OCI-LY3 (cell line): ENCODE measurements around the gene NT5DC1.

Source experiments
- H2AFZ ChIP-seq: fragments of 200-600, 300-600 bp; shearing (Covaris generic); 2 replicates; pipeline ENCODE4 v1.6.0; 2014; ENCODE audit warnings: antibody characterized with exemption, low read depth, low read length
- H3K27ac ChIP-seq: fragments of 200-600, 300-600 bp; sonication (generic); 2 replicates; pipeline ENCODE4 v1.5.1; 2014; ENCODE audit warnings: mild to moderate bottlenecking, low read length, moderate library complexity, mixed read lengths
- H3K27me3 ChIP-seq: fragments of 200-600, 300-600 bp; sonication (generic); 2 replicates; pipeline ENCODE4 v1.6.1; 2014; ENCODE audit warnings: low read depth, low read length, mixed read lengths
- H3K36me3 ChIP-seq: fragments of 200-600, 300-600 bp; sonication (generic); replicated peaks from 2 replicates; pipeline ENCODE3; 2014; ENCODE audit warnings: low read depth, low read length, mixed read lengths
- H3K4me1 ChIP-seq: fragments of 300-600, 200-600 bp; sonication (generic); 2 replicates; pipeline ENCODE4 v1.6.1; 2014; ENCODE audit warnings: low read length, mixed read lengths
- H3K4me2 ChIP-seq: fragments of 200-600, 300-600 bp; sonication (generic); 2 replicates; pipeline ENCODE4 v1.6.1; 2014; ENCODE audit warnings: low read length, mixed read lengths
- H3K4me3 ChIP-seq: fragments of 300-600, 200-600 bp; sonication (generic); 2 replicates; pipeline ENCODE4 v1.5.1; 2014; ENCODE audit warnings: antibody characterized with exemption, mild to moderate bottlenecking, low read length, moderate library complexity
- H3K79me2 ChIP-seq: fragments of 300-600, 200-600 bp; shearing (Covaris generic); 2 replicates; pipeline ENCODE4 v1.6.1; 2014; ENCODE audit warnings: mild to moderate bottlenecking, low read length, mixed read lengths
- H3K9ac ChIP-seq: fragments of 300-600, 200-600 bp; shearing (Covaris generic); 2 replicates; pipeline ENCODE4 v1.6.0; 2014; ENCODE audit warnings: mild to moderate bottlenecking, low read length, moderate library complexity
- H3K9me3 ChIP-seq: fragments of 200-600, 300-600 bp; shearing (Covaris generic); 2 replicates; pipeline ENCODE4 v1.6.1; 2014; ENCODE audit warnings: low read length, mixed read lengths; ENCODE audit not compliant: insufficient read depth
- H4K20me1 ChIP-seq: fragments of 200-600, 300-600 bp; sonication (generic); 2 replicates; pipeline ENCODE4 v1.6.1; 2016; ENCODE audit warnings: low read length, mixed read lengths; ENCODE audit not compliant: insufficient read depth
- CTCF ChIP-seq: fragments of 200-600, 300-600 bp; sonication (generic); IDR thresholded peaks from 2 replicates; pipeline ENCODE4 v1.5.1; 2014; ENCODE audit warnings: antibody characterized with exemption, low read length, low read depth
- EZH2phosphoT487 ChIP-seq: fragments of 200-600 bp; shearing (Covaris generic); IDR thresholded peaks from 2 replicates; pipeline ENCODE4 v1.6.1; 2018; ENCODE audit warnings: antibody characterized with exemption, mixed run types, low read depth

Gene NT5DC1

GRCh38 chr6:116229287-116229913, 128.7 kb downstream of the NT5DC1 start:
- no peaks in the 10 kb centered on the region for H3K4me1 ChIP-seq
- H3K27ac ChIP-seq, result no peak overlapping the region

GRCh38 chr6:116234689-116235088, 134.0 kb downstream of the NT5DC1 start:
- TF ChIP-seq CTCF (no peak), EZH2phosphoT487 (no peak)

More at GRCh38 chr6:116229287-116229913, 128.7 kb downstream of the NT5DC1 start:
- H3K9ac ChIP-seq, result no peak overlapping the region
- no peak overlapping the region for H3K4me3 ChIP-seq
- no peak overlapping the region for H3K4me2 ChIP-seq
- no peaks in the 10 kb centered on the region for H3K9me3 ChIP-seq
- no peak overlapping the region for H2AFZ ChIP-seq
- no peaks in the 10 kb centered on the region for H4K20me1 ChIP-seq
- no peaks in the 10 kb centered on the region for H3K79me2 ChIP-seq
- H3K27me3 ChIP-seq, result no peaks in the 10 kb centered on the region
- no peaks in the 10 kb centered on the region for H3K36me3 ChIP-seq
- TF ChIP-seq EZH2phosphoT487, result no peak
- no peak for TF ChIP-seq CTCF

GRCh38 chr6:116238083-116238482, 137.4 kb downstream of the NT5DC1 start:
- H4K20me1 ChIP-seq, result no peaks in the 10 kb centered on the region
- H3K27ac ChIP-seq, result no peak overlapping the region
- H3K79me2 ChIP-seq, result no peaks in the 10 kb centered on the region
- H3K9ac ChIP-seq, result no peak overlapping the region
- H3K4me3 ChIP-seq, result no peak overlapping the region
- no peak overlapping the region for H3K4me2 ChIP-seq
- H3K36me3 ChIP-seq, result no peaks in the 10 kb centered on the region
- no peaks in the 10 kb centered on the region for H3K4me1 ChIP-seq
- no peak overlapping the region for H2AFZ ChIP-seq
- no peaks in the 10 kb centered on the region for H3K27me3 ChIP-seq
- TF ChIP-seq EZH2phosphoT487, result no peak
- no peak for TF ChIP-seq CTCF
- H3K9me3 ChIP-seq, result no peaks in the 10 kb centered on the region

More at GRCh38 chr6:116234689-116235088, 134.0 kb downstream of the NT5DC1 start:
- Histone ChIP-seq H3K9me3 (no peaks in the 10 kb centered on the region), H3K4me3 (no peak overlapping the region), H3K4me2 (no peak overlapping the region), H4K20me1 (no peaks in the 10 kb centered on the region), H3K27ac (no peak overlapping the region), H3K9ac (no peak overlapping the region), H3K4me1 (no peaks in the 10 kb centered on the region), H3K36me3 (no peaks in the 10 kb centered on the region), H3K27me3 (no peaks in the 10 kb centered on the region), H2AFZ (no peak overlapping the region), H3K79me2 (no peaks in the 10 kb centered on the region)

GRCh38 chr6:116239256-116239655, 138.6 kb downstream of the NT5DC1 start:
- H2AFZ ChIP-seq, result no peak overlapping the region
- H3K79me2 ChIP-seq, result no peaks in the 10 kb centered on the region
- no peak overlapping the region for H3K4me3 ChIP-seq
- H4K20me1 ChIP-seq, result no peaks in the 10 kb centered on the region
- no peaks in the 10 kb centered on the region for H3K9me3 ChIP-seq
- H3K27me3 ChIP-seq, result no peaks in the 10 kb centered on the region
- H3K4me1 ChIP-seq, result no peaks in the 10 kb centered on the region
- H3K36me3 ChIP-seq, result no peaks in the 10 kb centered on the region
- H3K27ac ChIP-seq, result no peak overlapping the region
- TF ChIP-seq EZH2phosphoT487, result no peak
- no peak for TF ChIP-seq CTCF
- no peak overlapping the region for H3K9ac ChIP-seq
- no peak overlapping the region for H3K4me2 ChIP-seq
